Left forelimb (tissue), 1 donor: ENCODE measurements around the gene LTBP1.

Experiments
- DNase-seq: peaks from one replicate; pipeline ENCODE4 v3.0.0-alpha.2; 2018; ENCODE audit warnings: low spot score

The LTBP1 gene

DNA sequence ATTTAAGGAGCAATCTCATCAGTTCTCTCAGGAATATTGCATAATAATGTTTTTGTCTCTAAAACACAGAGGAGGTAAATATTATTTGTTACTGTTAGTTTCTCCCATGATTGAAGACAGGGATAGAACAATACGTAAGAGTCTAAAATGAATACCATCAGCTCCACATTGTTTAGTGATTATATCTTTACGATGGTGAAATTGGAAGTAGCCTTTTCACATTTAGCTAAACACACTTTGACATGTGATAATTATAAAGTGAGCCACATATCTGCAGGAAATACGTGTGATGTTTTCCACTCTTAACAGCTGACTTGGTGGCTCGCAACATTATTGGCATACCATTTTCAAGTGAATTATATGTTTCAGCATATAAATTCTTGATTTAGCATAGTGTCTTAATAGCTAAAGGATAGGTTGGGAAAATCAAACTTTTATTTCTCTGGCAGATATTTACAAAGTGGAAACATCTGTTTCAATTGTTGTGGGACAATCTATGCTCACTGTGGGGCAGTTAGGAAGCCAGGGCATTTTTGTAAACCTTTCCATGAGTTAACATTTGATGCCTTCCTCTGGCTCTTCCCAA lies 321.6 kb downstream of the LTBP1 start:
- DNase-seq, result no peak

DNA sequence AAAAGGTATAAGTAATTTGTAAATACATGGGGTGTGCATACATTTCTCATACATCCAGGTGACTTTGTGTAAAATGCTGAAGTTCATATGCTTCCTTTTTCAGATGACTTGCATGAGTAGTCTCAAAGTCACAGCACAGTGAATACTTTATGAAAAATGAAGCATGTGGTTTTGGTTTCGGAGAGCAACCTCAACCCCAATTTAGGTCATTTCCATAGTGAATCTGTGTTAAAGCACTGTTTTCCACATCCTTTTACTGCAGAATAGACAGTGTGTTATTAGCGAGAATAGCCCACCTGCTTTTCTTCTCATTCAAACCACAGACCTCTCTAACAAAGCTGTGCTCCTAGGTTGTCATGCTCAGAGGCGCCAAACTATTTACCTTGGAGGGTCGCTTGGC lies 325.2 kb downstream of the LTBP1 start:
- DNase-seq, result no peak

DNA sequence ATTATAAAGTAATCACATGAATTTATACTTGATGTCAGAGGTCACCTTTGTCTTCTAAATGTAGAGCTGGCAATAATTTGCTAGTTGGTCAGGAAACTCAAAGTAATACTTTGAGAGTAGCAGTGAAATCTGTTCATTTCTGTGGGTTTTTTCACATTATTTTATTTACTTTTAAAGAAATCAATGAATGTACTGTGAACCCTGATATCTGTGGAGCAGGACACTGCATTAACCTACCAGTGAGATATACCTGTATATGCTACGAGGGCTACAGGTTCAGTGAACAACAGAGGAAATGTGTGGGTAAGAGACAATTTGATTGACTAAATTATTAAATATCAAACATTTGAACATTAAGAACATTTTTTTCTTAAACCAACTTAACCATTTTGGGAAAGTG lies 326.7 kb downstream of the LTBP1 start:
- no peak for DNase-seq

DNA sequence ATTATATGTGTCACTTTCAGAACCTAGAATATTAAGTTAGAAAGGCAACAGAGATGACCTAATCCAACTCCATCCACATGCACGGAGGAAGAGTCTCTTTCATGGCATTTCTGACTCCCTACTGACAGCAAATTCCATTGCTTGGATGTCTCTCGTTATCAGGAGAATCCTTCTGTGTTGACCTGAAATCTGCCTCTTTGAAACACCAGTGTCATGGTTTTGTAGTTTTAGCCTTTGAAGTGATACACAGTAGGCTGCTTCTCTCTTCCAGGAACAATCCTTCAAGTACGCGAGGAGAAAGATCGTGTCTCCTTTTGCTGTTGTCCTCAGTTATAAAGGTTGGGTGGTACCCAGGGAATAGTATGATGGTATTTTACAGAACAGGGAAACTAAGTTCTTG lies 327.8 kb downstream of the LTBP1 start:
- no peak for DNase-seq

DNA sequence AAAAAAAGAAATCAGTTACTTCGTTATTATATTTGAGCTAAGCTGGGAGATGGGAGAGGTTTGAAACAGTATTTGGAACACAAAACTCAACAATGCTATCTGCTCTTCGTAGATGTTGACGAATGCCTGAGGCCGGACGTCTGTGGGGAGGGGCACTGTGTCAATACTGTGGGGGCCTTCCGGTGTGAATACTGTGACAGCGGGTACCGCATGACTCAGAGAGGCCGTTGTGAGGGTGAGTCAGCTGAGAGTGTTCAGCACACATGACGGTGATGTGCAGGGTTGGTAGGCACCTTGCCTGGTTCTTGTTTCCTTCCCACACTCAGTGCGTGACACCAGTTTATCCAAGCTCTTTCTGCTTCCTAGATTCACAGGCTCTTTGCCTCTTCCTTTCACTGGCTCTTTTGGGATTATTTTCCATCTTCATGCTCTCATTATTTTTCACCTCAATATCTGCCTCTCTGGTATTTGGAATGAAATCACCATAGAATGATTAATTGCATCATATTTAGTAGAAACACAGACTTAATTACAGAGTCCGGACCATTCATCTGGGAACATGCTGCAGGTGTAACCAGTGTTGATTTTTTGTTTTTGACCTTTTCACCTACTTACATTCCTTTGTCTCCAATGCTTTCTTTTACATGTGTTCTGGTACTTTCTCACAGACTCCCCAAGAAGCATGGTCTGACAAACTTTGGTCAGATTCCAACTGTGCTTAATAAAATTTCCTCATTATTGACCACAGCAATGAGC lies 329.1 kb downstream of the LTBP1 start:
- no peak for DNase-seq

DNA sequence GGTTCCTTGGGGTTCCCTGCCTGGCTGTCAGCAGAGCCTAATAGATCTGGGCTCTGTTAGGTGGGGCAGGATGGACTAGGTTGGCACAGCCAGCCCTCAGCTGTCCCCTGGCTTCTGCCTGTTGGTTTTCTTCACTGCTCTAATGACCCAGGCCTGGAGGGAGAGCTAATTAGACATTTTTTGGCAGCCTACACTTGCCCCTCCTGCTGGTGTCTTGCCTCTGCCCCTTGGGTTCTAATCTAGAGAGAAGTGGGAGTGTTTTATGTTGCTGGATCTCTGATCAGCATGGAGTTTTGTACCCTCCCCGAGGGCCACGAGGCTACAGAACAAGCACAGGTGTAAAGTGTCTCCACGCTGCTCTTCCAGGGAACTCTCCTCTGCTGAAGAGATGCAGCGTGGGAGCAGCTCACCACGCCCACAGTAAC lies 330.3 kb downstream of the LTBP1 start:
- DNase-seq, result no peak

DNA sequence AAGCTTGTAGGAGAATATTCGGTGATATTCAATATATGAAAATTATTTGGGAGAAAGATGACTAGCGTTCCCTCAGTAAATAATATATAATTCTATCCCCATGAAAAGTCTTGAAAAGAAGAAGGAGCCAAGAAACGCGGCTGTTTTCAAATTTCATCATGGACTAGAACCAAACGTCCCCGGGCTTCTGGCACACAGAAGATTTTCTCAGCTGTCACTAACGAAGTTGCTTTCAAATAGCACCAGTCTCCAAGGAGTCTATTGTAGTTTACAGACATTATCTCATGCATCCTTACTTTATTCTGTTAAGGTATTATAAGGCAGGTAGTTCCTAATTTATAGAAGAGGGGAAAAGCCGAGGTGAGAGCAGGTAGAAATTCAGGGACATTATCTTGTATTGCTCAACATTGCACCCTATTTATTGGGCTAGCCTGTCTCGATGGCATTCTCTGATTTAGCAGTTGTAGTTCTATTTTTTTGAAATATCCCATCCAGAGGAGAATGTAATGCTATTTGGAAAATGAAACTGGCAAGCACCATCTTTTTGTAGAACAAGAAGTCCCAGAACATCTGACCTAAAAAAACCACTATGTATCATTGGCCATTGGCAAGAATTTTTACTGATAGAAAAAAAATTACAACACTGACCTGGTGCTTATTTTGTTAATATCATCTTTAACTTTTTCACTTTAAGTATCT lies 331.6 kb downstream of the LTBP1 start:
- no peak for DNase-seq

DNA sequence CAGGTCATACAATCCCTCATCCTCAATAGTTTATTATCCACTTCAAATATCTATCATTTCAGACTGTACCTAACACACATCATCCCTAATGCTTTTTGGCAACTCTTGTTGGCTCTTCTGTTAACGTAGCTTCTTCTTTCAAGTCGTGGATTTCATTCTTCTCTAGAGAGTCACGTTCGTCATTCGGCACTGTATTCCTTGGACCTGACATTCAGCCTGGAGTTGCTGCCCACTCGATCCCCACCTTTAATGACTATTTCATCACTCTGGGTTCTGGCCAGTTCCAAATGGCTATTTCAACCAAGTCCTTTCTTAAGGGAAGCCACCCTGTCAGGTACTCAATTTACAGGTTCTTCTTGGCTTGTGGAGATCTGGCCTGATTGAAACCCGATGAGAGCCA lies 337.5 kb downstream of the LTBP1 start:
- DNase-seq, result no peak

DNA sequence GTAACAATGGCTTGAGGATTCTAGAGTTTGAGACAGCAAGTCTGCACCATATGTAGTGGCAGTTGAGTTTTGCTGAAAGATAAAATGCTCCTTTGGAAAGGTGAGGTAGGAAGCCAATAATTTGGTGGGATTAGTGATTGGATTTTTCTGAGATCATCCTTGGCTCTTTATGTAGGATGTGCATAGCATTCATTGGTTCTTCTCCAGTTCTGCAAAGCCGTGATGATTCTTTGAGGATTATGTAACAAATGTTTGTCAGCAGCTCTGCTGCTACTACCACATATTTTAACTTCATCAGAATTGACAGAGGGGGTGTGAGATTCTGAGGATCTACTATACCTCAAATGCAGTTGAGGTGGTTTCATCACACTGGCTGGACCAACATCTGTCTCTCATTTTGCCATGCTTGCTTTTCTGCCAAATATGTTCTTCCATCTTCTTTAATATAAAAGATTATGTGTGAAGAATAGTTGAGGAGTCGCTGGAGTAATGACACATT lies 340.8 kb downstream of the LTBP1 start:
- DNase-seq, result no peak

DNA sequence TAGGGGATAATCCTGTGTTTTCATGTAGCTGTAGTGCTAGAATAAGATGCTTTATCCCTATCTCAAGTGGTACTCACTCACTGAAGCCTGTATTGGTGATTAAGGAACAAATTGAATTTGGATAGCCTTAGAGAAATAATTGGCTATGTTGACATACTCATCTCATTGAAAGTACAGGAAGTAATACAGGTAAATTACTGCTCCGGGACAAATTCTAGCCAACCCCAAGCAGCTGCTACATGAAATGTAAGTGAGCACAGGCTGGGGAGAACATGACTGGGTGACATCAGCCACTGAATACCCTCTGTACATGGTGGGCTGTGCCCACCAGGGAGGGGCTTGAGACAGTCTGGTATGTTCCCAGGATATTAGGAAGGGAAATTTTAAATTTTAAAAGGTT lies 341.3 kb downstream of the LTBP1 start:
- DNase-seq, result no peak

DNA sequence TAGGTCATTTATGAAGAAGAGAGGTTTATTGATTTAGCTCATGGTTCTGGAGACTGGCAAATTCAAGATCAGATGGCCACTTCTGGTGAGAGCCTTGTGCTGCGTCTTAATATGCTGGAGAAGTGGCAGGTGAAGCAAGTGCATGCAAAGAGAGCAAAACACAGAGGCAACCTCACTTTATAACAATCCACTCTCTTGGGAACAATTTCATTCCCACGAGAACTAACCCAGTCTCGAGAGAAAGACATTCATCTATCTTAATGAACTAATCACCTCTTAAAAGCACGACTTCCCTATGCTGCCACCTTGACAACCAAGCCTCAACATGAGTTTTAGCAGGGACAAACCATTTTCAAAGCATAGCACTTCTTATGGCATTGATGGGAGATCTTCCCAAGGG lies 343.2 kb downstream of the LTBP1 start:
- DNase-seq, result no peak

DNA sequence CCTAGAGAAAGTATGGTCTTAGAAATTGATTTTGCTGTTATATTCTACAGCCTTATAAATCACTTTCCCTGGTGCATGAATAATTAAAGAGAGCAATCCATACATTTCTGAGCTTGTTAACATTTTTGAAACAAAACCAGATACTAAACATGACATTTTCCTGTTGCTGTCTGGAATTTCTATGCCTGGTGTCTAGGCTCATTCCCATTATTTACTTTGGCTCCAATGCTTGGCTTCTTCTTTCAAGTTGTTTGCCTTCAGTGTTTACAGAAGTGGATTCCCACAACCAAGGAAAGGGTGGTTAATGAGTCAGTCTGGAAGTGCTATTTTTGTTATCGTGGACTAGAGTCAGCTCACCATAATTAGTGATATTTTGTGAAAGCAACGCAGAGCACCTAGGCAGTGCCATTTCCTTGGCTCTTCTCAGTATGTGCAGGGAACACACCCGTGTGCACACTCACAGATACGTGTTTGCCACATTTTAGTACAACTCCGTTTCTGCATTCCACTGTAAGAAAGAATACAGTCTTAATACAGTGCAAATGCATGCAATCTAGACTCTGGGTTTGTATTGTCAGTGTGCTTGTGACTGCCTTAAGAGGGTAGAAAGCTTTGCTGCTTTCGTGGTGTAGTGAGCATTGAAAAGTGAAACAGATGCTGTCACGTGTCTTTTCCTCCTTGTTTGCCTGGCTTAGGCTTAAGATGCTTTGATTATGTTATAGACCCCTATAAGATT lies 344.7 kb downstream of the LTBP1 start:
- DNase-seq, result no peak

DNA sequence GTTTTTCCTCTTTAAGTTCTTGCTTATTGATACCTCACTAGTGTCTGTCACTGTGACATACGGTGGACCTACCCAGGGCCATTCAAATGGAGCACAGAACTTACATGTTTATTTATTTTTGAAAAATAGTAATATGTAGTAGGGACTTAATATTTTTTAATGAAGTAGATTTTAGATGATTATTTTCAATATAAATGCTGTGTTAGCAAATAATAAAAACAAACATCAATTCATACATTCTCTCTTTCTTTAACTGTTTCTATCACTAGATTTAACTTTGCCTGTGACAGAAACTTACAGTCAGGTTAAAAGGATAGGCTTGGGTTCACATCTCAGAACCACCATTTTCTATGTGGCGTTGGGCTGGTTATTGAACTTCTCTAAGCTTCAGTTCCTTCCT lies 345.3 kb downstream of the LTBP1 start:
- no peak for DNase-seq

DNA sequence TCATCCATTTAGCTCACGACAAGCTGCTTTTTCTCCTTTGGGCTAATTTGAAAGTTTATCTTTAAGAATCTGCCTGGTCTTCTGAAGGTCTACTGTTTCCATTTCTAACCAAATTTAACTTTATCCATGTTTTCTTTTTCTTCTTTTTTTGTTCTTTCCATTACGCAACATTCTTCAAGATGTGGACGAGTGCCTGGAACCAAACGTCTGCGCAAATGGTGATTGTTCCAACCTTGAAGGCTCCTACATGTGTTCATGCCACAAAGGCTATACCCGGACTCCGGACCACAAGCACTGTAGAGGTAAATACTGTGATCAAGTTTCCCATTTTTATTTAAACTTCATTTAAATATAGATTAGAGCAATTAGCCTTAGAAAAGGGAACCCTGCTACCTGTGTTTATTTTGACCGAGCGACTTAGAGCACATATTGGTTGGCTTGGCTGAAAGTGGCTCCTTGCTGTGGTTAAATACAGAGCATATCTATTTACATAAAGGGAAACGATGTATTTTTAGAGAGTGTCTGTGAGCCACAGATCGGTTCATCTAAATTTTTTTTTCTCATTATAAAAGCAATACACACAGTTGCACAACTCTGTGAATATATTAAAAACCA lies 346.3 kb downstream of the LTBP1 start:
- DNase-seq, result no peak

DNA sequence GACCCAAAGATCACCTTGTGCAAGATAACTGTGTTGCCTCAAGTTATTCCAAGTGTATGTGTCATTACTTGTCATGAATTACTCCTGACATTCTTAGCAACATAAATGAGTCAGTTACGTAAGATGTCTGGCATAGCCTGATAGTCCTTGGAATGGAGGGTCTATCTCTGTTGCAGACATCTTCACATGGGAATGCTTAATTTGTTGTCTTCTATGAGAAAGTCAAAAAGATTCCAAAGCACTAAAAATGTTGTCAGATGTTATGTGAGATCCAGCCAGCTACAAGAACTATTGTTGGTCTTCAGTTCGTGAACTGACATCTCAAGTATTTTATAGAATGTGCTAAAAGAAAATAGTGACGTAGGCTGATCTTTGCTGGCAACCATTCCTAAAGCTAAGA lies 351.5 kb downstream of the LTBP1 start:
- DNase-seq, result no peak

DNA sequence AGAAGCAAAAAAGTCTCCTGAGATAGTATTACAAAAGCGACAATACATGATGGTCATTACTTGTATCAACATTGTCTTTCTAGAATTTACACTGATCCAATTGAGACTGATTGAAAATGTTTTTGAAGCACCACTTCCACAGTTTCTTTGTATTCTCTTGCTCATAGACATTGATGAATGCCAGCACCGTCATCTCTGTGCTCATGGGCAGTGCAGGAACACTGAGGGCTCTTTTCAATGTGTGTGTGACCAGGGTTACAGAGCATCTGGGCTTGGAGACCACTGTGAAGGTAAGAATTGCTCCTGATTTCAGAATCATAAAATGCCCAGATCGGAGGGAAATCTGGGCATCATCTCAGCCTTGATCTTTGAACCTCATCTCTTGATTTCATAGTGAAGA lies 354.6 kb downstream of the LTBP1 start:
- DNase-seq, result no peak

DNA sequence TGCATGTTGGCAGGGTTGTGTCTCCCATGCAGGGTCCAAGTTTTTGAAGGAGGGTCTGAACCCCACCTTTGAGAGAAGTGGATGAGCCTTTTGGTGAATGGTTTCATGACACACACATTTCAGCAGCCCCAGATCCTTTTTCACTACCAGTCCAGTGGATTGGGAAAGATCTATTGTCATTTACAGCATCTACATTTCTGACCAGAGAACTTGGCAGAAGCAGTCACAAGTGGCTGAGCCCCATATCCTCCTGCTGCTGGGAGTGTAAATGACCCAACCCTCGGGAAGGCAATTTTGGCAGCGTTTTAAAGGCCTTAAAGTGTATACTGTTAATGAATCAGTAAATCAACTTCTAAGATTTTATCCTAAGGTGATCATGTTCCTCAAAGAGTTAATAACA lies 355.6 kb downstream of the LTBP1 start:
- no peak for DNase-seq

DNA sequence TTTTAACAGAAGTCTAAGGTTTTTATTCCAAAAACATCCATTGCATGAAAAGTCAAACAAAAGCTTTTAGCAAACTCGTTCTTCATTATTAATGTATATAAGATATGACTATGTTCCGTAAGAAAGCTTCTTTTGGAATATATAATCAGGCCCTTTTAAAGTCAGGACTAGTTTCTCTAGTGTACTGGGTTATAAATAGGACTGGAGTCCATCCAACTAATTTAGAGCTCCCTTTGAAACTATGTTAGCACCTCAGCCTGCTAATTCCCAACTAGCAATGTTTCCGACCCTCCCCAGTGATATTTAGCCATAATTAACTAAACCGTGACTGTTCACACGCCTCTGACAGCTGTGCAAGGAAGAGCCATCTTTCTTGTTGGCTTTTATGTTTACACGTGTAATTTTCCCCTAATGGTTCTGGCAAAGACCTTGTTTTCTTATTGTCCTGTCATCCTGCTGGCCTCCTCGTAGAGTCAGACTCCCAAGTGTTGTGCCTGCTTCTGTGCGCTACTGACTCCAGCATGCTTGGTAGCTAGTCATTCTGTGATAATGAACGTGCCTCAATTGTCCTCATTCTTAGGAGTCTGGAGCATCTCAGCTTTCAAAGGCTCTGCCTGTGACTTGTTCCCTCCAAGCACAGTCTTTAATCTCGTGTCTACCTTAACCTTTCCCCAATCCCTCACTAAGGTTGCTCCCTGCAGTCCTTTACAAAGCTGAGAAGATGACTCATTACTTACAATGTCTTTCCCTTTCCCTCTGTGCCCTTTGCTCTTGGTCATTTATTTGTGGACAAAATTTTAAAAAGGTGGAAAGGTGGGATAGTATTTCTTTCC lies 357.5 kb downstream of the LTBP1 start:
- DNase-seq, result no peak

DNA sequence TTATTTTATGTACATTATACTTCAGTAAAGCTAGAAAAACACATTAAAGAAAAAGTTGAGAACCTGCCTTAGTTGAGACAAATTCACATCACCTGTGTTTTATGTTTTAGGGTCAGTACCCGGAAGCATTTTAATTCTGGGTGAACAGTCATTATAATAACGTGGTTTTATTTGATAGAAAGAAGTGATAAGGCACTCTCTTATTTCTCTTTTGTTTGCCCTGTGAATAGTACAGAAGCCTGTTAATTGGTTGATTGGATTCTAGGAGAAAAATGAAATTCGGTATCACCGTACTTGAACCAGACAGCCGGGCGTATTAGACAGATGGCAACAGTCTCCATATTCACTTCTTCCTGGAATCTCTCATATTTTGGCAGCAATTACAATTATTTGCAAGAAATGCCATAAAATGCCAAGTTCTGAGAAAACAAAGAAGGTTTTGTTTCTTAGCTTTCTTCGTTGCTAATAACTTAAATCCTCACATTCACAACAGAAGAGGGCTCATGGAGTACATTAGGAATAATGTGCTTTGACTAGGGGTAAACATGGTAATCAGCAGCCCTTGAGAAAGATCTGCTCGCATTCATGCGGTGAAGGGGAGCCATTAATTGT lies 361.0 kb downstream of the LTBP1 start:
- DNase-seq, result no peak

DNA sequence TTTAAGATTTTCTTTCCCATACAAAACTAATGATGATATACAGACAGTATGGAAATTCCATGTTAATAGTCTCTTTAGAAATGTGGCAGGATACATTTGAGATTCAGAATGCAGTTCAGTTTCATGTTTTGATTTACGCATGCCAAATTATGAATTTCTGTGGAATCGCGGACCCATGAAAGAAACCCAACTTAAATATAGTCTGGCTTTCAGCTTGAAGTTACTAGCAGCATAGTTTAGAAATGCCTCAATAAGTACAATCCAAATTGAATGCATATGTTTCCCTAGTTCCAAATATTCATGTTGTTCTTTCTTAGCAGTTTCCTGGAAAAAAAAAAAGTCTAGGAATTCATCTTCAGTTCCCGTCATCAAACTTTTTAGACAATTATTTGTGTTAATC lies 365.6 kb downstream of the LTBP1 start:
- no peak for DNase-seq

DNA sequence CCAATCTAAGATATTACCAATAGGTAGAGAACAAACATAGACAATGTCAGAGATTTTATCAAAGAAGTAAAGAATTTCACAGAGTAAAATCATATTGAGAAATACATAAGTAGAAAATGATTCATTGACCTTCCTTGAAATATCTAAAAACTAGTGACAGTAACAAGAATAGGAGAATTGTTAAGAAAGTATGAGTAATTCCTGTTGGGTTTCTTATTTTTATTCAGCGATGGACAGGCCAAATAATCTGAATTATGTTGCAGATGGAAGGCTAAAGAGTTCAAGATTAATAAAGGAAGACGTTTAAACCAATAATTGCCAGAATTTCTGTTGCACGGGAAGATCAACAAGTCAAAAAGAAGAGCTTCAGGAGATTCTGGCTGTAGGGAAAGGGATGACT lies 366.3 kb downstream of the LTBP1 start:
- no peak for DNase-seq
